HG03135 (cell line): ENCODE results near the gene CFAP410.
"Not testable (repeated sequence)": the region's sequence is repeated elsewhere in the genome, so short reads cannot be mapped to it uniquely, and the experiment has no call there.

ENCODE experiments used
- ATAC-seq: cut with Tn5 transposase; IDR thresholded peaks from one replicate; pipeline ENCODE4 v1.9.1; 2021; ENCODE audit warnings: mild to moderate bottlenecking, moderate library complexity; ENCODE audit not compliant: unreplicated experiment

Gene CFAP410

GRCh38 chr21:44318489-44319285 is 20.5 kb downstream of the CFAP410 start:
- ATAC-seq, result no peak

GRCh38 chr21:44317871-44318270 is 21.3 kb downstream of the CFAP410 start:
- ATAC-seq, result no peak

GRCh38 chr21:44317241-44317782 is 21.9 kb downstream of the CFAP410 start:
- no peak for ATAC-seq

GRCh38 chr21:44316277-44316900 is 22.8 kb downstream of the CFAP410 start:
- no peak for ATAC-seq

- no peak for ATAC-seq
Measured at GRCh38 chr21:44315691-44316203, 23.4 kb downstream of the CFAP410 start.

GRCh38 chr21:44314561-44314960 is 24.6 kb downstream of the CFAP410 start:
- no peak for ATAC-seq

GRCh38 chr21:44314128-44314527 is 25.1 kb downstream of the CFAP410 start:
- no peak for ATAC-seq

GRCh38 chr21:44313451-44313850 is 25.7 kb downstream of the CFAP410 start:
- no peak for ATAC-seq

- no peak for ATAC-seq
Measured at GRCh38 chr21:44312716-44313115, 26.5 kb downstream of the CFAP410 start.

GRCh38 chr21:44312089-44312488 is 27.1 kb downstream of the CFAP410 start:
- no peak for ATAC-seq

GRCh38 chr21:44310628-44311507 is 28.3 kb downstream of the CFAP410 start:
- no peak for ATAC-seq

GRCh38 chr21:44306936-44307704 is 32.1 kb downstream of the CFAP410 start:
- ATAC-seq, result no peak

GRCh38 chr21:44305691-44306090 is 33.5 kb downstream of the CFAP410 start:
- no peak for ATAC-seq

- no peak for ATAC-seq
Measured at GRCh38 chr21:44304877-44305293, 34.3 kb downstream of the CFAP410 start.

GRCh38 chr21:44304011-44304616 is 35.1 kb downstream of the CFAP410 start:
- ATAC-seq, result no peak

- ATAC-seq, result no peak
Measured at GRCh38 chr21:44303490-44303981, 35.7 kb downstream of the CFAP410 start.

GRCh38 chr21:44302573-44303401 is 36.4 kb downstream of the CFAP410 start:
- ATAC-seq, result not testable (repeated sequence)

- no peak for ATAC-seq
Measured at GRCh38 chr21:44301961-44302406, 37.2 kb downstream of the CFAP410 start.

GRCh38 chr21:44301141-44301540 is 38.0 kb downstream of the CFAP410 start:
- ATAC-seq, result no peak
